ENCODE measurements around the gene HYAL1.
A peak's percentile ranks its signal among the peaks of the same experiment; 100 is the strongest.

HYAL1 gene

DNA sequence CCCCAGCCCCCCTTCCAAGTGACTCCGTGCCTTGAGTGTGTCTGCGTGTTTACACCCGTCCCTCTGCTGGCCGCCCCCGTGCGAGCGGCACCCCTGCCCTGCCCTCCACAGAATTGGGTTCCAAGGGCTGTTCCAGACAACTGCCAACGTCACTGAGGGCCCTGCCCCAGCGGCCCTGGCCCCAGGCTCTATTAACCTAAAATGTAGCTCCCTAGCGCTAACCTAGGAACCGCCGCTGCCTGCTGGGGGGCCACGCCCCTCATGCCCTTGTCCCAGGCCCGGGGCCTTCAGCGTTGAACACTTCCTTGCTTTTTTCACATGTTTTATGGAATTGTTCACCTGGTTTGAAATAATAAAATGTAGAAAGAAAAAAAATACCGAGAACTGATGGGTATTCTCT lies 44.4 kb downstream of the HYAL1 start:
- DNase-seq = no peak

GRCh38 chr3:50258029-50258680 lies 45.2 kb downstream of the HYAL1 start:
- DNase-seq = no peak

- peak; percentile 42 for DNase-seq
These were observed 46.1 kb downstream of the HYAL1 start for GRCh38 chr3:50256978-50257890.

- DNase-seq = no peak
These were observed 48.1 kb downstream of the HYAL1 start for GRCh38 chr3:50255251-50255615.

- no peak for DNase-seq
These were observed 48.7 kb downstream of the HYAL1 start for GRCh38 chr3:50254577-50255250.

DNA sequence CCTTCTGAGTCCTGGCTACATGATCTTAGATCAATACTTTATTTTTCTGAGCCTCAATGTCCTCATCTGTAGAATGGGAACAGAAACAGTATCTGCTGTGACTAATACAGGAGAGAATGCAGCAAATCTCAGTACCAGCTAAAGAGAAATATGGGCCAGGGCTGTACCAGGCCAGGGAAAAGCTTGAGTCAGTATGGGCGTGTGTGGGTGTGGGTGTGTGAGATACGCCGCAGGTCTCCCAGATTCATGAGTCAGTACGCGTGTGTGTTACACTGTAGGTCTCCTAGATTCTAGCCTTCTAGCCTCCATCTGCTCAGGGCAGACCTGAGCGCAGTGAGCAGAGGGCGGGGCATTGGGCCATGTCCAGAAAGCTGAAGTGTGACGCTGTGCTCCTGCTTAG lies 52.2 kb downstream of the HYAL1 start:
- no peak for DNase-seq

- DNase-seq = no peak
These were observed 52.9 kb downstream of the HYAL1 start for GRCh38 chr3:50250514-50250913.

Measured in CD4-positive, alpha-beta T cell treated with Interleukin-10 for 1 hour (primary cell).